Activated naive CD4-positive, alpha-beta T cell treated with anti-CD3 and anti-CD28 coated beads, Interleukin-2, amount 50 U/mL, for 16 hours (primary cell): ENCODE data around the gene TOPORS.
A peak's percentile ranks its signal among the peaks of the same experiment; 100 is the strongest.
"Not testable (repeated sequence)": the region's sequence is repeated elsewhere in the genome, so short reads cannot be mapped to it uniquely, and the experiment has no call there.

ENCODE experiments used
- DNase-seq: peaks from one replicate; pipeline ENCODE4 v3.0.0-alpha.2; 2020

Gene TOPORS

DNA sequence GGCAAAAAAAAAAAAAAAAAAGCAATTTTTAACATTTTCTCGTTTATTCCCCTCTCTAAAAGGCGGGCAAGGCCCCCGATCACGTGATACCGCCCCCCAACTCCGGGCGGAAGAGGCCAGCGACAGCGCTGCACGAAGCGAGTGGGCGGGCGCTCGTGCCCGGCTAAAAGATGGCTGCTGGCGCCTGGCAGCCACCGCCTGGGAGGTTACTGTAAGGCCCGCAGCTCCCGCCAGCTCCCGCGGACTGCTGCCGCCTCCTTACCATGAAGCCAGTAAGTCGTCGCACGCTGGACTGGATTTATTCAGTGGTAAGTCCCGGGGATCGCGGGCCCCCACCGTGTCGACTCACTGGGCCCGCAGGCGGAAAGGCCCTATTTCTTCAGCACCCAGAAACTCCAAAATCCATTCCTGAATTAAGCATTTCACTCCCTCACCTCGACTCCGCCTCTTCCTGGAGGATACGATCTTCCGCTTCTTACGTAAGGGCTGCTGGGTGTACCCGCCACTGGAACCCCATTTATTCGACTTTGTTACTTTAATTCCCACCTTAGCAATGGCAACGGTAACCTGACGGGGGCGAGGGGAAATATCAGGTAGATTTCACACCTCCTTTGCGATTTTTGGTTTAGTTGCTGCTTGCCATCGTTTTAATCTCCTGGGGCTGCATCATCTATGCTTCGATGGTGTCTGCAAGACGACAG lies at the start of gene TOPORS, which contains the start of gene SMIM27:
TSS of gene TOPORS (minus strand) at position 415 of the 701 bp plus-strand sequence. CDS start at position 265, 150 bp downstream.
TSS of gene SMIM27 (plus strand) at position 156 of the 701 bp plus-strand sequence. CDS start at position 264, 108 bp downstream.
- DNase-seq, result peak; percentile 93

GRCh38 chr9:32599021-32599420 lies 46.6 kb upstream of the TOPORS start:
- not testable (repeated sequence) for DNase-seq

- DNase-seq, result no peak
These were observed 44.5 kb upstream of the TOPORS start for GRCh38 chr9:32596936-32597335.

GRCh38 chr9:32596096-32596865 lies 43.9 kb upstream of the TOPORS start:
- no peak for DNase-seq

- DNase-seq, result no peak
These were observed 38.5 kb upstream of the TOPORS start for GRCh38 chr9:32590898-32591297.

DNA sequence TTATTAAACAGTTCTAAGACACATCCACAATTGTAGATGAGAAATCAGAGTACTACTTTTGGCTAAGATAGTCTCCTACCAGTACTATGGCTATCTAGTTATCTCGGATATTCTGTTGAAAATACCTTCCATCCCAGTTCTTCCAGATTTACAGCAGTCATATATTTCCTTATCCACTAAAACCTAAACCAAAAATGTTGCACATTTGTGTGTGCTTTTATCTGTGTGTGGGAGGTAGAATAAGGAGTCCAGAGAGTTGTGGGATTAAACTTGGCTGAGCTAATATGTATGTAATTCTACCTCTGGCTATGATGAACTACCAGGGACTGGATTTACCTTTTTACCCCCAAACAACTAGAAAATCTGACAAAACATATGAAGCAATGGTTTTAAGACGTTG lies 38.1 kb upstream of the TOPORS start:
- DNase-seq, result no peak

DNA sequence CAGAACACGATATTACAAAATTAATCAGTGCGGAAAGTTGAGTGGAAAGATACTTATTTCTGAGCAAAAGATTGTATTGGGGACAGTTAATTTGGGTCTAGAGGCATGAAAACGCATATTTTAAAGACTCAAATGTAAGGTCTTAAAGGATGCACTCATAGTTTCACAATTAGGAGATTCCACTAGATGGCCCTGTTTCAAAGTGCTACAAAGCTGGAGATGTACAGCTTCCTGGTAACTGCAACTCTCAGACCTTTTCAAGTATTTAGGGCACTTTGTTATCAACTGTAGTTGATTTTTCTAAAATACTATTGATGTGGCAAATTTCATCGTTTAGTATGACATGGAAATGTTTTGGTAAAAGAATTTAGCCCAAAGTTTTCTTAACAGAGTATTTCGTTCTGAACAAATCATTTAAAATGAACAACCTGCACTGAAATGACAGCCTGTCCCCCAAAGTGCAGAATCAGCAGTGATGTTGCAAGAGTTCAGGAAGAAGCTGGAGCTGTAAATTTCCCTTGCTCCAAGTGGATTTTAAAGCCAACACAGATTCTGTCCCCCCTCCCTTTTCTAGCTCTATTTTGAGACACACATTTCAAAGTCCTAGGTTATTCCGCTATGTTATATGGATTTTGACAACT lies 36.8 kb upstream of the TOPORS start:
- no peak for DNase-seq

DNA sequence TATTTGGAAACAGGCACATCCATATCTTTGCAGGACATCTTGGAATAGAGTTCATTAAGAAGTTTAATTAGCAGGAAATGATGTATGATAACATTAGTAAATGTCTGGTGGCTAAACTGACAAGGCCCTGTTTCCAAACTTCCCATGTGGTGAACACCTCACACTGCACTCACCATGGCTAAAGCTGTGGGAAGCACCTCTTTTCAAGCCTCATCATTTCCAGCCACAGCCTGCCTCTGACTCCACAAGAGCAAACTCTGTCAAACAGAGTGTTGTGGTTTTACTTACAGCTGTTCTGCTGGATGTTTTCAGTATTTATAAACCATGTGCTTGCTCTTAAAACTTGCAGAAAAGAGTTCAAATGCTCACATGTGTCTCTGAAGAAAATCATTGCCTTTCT lies 35.5 kb upstream of the TOPORS start:
- DNase-seq, result no peak

GRCh38 chr9:32584784-32585183 lies 32.4 kb upstream of the TOPORS start:
- DNase-seq, result no peak

DNA sequence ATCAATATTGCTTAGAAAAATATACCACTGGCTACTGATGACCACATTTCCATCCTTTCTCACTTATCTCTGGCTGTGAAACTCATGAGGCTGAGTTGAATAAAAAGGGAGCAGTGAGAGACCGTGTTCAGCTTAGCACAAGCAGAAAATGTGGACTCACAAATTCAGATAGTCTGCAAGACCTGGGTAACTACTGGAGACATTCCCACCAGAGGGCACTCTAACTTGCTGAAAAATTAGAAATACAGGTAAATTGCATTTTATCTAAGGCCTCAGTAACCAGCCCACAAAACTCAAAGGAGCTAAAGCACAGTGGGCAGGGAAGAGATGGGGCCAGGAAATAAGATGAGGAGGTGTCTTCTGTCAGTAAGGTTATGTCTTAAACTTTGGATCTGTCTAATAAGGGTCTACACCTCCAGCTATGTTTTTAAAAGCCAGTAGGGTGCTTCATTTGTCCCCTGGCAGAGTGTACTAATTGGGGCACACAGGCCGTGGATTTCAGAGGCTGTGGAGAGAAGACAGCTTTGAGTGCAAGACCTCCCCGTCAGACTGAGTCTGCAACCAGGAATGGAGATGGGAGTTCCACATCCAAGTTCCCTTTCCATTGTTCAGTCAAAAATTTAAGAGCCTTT lies 29.2 kb upstream of the TOPORS start:
- no peak for DNase-seq

DNA sequence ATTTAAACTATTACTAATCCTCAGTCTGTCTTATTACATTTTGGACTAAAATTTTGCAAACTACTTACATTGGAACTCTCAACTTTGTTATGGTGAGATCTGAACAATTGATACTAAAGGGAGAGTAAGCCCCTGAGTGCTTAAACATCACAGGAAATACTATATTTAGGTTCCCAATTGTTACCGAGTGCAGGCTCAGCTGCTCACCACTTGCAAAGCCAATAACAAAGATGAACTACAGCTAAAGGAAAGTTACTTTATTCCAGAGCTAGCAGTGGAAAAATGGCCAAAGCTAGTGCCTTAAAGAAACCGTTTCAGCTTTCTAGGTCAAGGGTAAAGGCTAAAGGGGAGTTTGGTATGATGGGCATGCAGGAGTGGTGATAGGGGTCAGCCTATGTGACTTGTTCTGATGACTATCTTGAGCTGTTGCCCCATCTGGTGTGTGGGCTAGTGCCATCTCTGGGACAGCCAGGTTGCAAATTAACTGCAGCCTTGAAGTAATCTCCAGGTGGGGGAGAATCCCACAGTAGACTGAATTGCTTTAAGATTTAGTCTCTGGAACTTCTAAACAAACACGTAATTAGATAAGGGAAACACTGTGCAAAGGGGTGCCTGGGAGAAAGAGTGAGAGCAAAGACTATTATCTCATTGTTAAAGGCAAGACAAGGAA lies 28.4 kb upstream of the TOPORS start:
- DNase-seq, result no peak

GRCh38 chr9:32579706-32580331 lies 27.4 kb upstream of the TOPORS start:
- DNase-seq, result peak; percentile 77

DNA sequence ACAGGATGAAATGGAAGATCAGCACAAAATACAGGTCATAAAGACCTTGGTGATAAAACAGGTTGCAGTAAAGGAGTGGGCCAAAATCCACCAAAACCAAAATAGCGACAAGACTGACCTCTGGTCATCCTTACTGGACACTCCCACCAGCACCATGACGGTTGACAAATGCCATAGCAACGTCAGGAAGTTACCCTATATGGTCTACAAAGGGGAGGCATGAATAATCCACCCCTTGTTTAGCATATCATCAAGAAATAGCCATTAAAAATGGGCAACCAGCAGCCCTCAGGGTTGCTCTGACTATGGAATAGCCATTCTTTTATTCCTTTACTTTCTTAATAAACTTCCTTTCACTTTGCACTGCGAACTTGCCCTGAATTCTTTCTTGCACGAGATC lies 26.6 kb upstream of the TOPORS start:
- DNase-seq, result no peak

GRCh38 chr9:32577316-32577715 lies 24.9 kb upstream of the TOPORS start:
- no peak for DNase-seq

GRCh38 chr9:32574858-32575257 lies 22.5 kb upstream of the TOPORS start:
- DNase-seq, result no peak

DNA sequence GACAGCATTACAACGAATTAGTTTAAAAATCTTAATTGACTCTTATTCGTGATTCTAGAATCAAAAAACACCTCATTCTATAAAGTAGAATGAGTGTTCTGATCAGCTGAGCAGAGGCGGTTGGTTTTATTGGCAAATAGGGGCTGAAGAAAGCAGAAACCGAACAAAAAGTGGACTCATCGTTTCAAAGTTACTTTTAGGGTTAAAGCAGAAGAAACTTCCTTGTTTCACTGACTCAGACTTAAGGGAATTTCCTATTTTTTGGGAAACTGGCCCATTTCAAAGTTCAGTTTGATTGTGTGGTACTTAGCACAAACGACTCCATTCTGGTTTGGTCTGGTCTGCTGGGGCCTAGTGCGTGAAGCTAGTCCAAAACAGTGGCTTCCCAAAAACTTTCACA lies 21.4 kb upstream of the TOPORS start:
- no peak for DNase-seq

DNA sequence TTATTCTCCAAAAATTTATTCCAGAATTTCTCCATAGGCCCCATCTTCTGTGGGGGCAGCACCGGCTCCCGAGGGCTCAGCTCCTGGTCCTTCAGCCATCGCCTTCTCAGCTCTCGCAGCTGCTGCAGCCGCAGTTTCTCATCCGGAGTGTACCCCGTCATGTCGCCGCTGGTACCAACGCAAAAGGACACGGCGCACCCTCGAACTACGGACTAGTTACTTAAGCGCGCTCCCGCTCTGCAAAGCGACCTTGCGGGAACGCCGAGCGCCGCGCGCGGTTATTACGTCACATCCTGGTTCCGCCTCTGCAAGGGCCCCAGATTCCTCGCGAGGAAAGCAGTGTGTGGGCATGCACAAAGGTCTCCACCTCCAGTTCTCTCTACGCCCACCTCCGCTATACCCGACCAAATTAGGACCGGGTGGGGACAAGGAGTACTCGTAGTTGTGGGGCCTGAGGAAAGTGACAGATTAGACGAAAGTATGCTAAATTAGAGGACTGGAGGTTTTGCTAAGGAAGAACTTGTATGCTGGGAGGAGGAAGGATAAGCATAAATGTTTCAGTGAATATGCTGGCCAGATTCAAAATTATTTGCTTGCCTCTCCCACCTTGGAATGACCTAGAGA lies 20.6 kb upstream of the TOPORS start, which contains the start of gene NDUFB6:
TSS of gene NDUFB6 (minus strand) at position 260 of the 624 bp plus-strand sequence. CDS start at position 161, 99 bp downstream.
- DNase-seq, result peak; percentile 95

DNA sequence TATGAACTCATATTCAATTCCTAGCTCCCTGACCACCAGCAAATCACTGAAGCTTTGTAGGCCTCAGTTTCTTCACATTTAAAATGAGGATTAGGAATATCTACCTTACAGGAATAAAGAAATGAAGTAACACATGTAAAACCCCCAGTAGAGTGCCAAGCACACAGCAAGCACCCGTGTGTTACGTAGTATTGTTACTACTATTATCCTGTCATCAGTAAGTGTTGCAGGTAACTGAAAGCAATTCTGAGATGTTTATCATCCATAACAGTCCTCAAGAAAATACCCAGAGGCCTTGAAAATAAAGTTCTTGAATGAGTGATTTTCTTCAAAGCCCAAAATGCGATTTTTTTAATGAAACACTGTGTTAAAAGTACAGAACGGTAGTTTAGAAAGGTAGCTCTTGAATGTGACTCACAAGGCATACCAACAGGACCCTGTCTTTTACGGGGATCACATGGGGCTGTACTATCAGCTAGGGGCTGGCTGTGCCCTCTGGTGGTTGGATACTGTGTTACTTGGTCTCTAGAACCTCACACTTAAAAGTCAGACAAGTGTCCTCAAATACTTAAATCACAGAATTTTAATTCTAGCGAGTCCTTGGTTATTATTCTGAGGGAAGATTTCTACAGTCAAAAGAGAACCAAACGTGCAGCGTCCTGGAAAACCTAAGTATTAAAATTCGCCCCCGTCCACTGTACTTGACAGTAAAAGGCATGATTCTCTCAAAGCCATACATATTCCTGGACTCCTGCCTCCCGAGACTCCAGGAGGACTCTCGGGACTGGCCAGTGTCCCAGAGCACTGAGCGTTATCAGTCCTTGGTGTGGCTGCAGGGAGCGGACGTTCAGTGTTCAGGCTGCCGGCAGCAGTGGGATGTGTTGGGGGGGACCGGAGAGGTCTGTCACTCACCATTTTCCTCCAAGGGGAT lies 19.8 kb upstream of the TOPORS start:
- peak; percentile 76 for DNase-seq

DNA sequence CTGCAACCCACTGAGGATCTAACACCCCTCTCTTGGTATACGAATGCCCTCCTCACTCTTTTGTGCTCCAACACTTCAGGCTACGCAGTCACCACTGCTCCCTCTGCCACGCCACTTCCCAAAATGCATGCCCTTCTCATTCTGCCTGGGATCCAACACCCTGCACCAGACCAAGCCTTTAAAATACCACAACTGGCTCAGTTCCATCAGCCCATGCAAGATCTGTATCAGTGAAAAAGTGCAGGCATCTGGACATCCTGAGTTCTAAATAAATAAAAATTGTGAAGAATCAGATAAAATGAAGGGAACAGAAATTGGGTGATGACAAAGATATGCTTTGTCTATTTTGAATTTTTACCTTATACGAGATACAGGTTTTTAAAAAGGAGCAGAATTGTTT lies 17.9 kb upstream of the TOPORS start:
- no peak for DNase-seq

GRCh38 chr9:32566770-32567169 lies 14.4 kb upstream of the TOPORS start:
- DNase-seq, result no peak
